IMR-90 (cell line): ENCODE data around the gene DRC7. TPM values are rescaled to one million over a fixed set of nuclear protein-coding genes. Genes with fewer than 3 reads are reported as not detected.

Source experiments
- ATAC-seq: fragments of 200-7000 bp; cut with Tn5 transposase; 2 replicates; pipeline ENCODE4 v1.9.1; 2020; ENCODE audit warnings: low read depth, mild to moderate bottlenecking, moderate library complexity
- BruUV-seq: library from RNA; stranded (reverse); fragments of 400-500 nt; replicated peaks from 2 replicates; lab custom pipeline; 2021; lab: Mats Ljungman, UMichigan
- CTCF ChIA-PET: fragments of 300-600 bp; formaldehyde crosslinking; extraction: SDS; loops from one replicate; lab custom pipeline; 2021; ENCODE audit warnings: antibody characterized with exemption; lab: Yijun Ruan, JAX
- POLR2A ChIA-PET: fragments of 300-600 bp; sonication (Branson Sonifier 250); formaldehyde crosslinking; loops from one replicate; lab custom pipeline; 2022; ENCODE audit warnings: antibody characterized with exemption; ENCODE audit not compliant: unreplicated experiment; lab: Charles Lee
- DNase-seq: peaks from one replicate; pipeline ENCODE4 v3.0.0; 2013
- H2AFZ ChIP-seq: replicated peaks from 2 replicates; pipeline ENCODE3; 2013; ENCODE audit warnings: low read length, mild to moderate bottlenecking; ENCODE audit not compliant: poor library complexity
- H2AK5ac ChIP-seq: 2 replicates; pipeline ENCODE4 v1.6.1; 2013; ENCODE audit warnings: low read depth, low read length, inconsistent platforms
- H2AK9ac ChIP-seq: replicated peaks from 2 replicates; pipeline ENCODE3; 2013; ENCODE audit warnings: mild to moderate bottlenecking, low read depth, low read length, moderate library complexity; ENCODE audit not compliant: poor library complexity
- H2BK120ac ChIP-seq: 2 replicates; pipeline ENCODE4 v1.6.1; 2013; ENCODE audit warnings: low read depth, low read length, inconsistent platforms
- H2BK15ac ChIP-seq: 3 replicates; pipeline ENCODE4 v1.6.1; 2013; ENCODE audit warnings: low read depth, low read length, inconsistent platforms
- H2BK20ac ChIP-seq: 2 replicates; pipeline ENCODE4 v1.6.1; 2013; ENCODE audit warnings: low read depth, mild to moderate bottlenecking, inconsistent platforms, low read length, moderate library complexity
- H2BK5ac ChIP-seq: 2 replicates; pipeline ENCODE4 v1.6.1; 2013; ENCODE audit warnings: mild to moderate bottlenecking, low read depth, low read length, inconsistent platforms; ENCODE audit not compliant: poor library complexity, severe bottlenecking
- H3K14ac ChIP-seq: replicated peaks from 2 replicates; pipeline ENCODE4 v1.6.1; 2013; ENCODE audit warnings: low read depth, low read length, inconsistent platforms
- H3K18ac ChIP-seq: 2 replicates; pipeline ENCODE4 v1.6.1; 2013; ENCODE audit warnings: low read depth, low read length, control low read depth
- H3K23ac ChIP-seq: 2 replicates; pipeline ENCODE4 v1.6.1; 2013; ENCODE audit warnings: low read depth, low read length, inconsistent platforms
- H3K27ac ChIP-seq: 2 replicates; pipeline ENCODE4 v1.5.1; 2013; ENCODE audit warnings: mild to moderate bottlenecking, control low read depth, low read length; ENCODE audit not compliant: insufficient read depth
- H3K27me3 ChIP-seq: 2 replicates; pipeline ENCODE4 v1.6.1; 2013; ENCODE audit warnings: low read length; ENCODE audit not compliant: control insufficient read depth, insufficient read depth
- H3K36me3 ChIP-seq: 2 replicates; pipeline ENCODE4 v1.6.1; 2013; ENCODE audit warnings: low read length, mixed read lengths; ENCODE audit not compliant: control insufficient read depth, insufficient read depth
- H3K4ac ChIP-seq: 2 replicates; pipeline ENCODE4 v1.6.1; 2013; ENCODE audit warnings: low read depth, low read length, inconsistent platforms
- H3K4me1 ChIP-seq: 2 replicates; pipeline ENCODE4 v1.6.1; 2013; ENCODE audit warnings: low read length, mixed read lengths; ENCODE audit not compliant: control insufficient read depth, insufficient read depth
- H3K4me2 ChIP-seq: 2 replicates; pipeline ENCODE4 v1.6.1; 2013; ENCODE audit warnings: low read depth, mild to moderate bottlenecking, control low read depth, low read length, moderate library complexity
- H3K4me3 ChIP-seq: 2 replicates; pipeline ENCODE4 v1.5.1; 2013; ENCODE audit warnings: low read depth, mild to moderate bottlenecking, control low read depth, low read length, moderate library complexity; ENCODE audit not compliant: insufficient read depth
- H3K56ac ChIP-seq: 2 replicates; pipeline ENCODE4 v1.6.1; 2013; ENCODE audit warnings: low read length, inconsistent platforms; ENCODE audit not compliant: insufficient read depth; ENCODE audit errors: extremely low read depth
- H3K79me1 ChIP-seq, 2 experiments: 2 replicates each; pipeline ENCODE4 v1.6.1; 2013; ENCODE audit warnings: low read length in 2 of 2, inconsistent platforms in 1 of 2, low read depth in 1 of 2
- H3K9ac ChIP-seq: 2 replicates; pipeline ENCODE4 v1.6.1; 2013; ENCODE audit warnings: low read depth, low read length, control low read depth
- H3K9me1 ChIP-seq: 2 replicates; pipeline ENCODE4 v1.6.1; 2013; ENCODE audit warnings: low read length, inconsistent platforms; ENCODE audit not compliant: insufficient read depth
- H3K9me3 ChIP-seq: 2 replicates; pipeline ENCODE4 v1.6.1; 2013; ENCODE audit warnings: low read length; ENCODE audit not compliant: control insufficient read depth, insufficient read depth
- H4K20me1 ChIP-seq: 2 replicates; pipeline ENCODE4 v1.6.1; 2013; ENCODE audit warnings: low read length, inconsistent platforms; ENCODE audit not compliant: insufficient read depth
- H4K5ac ChIP-seq: 2 replicates; pipeline ENCODE4 v1.6.1; 2013; ENCODE audit warnings: mild to moderate bottlenecking, low read depth, low read length, control low read depth
- H4K8ac ChIP-seq, 2 experiments: 2 replicates each; pipeline ENCODE4 v1.6.1; 2013; ENCODE audit warnings: low read depth in 2 of 2, low read length in 2 of 2, control low read depth in 1 of 2, inconsistent platforms in 1 of 2
- H4K91ac ChIP-seq: 2 replicates; pipeline ENCODE4 v1.6.1; 2013; ENCODE audit warnings: low read depth, low read length, inconsistent platforms; ENCODE audit not compliant: insufficient read depth
- RAD21 ChIP-seq: IDR thresholded peaks from 2 replicates; pipeline ENCODE4 v1.6.1; 2012; ENCODE audit warnings: low read length, improper control_type of control experiment
- WGBS, 2 experiments: methylation state at CpG; one replicate each; pipeline versions ENCODE4 v1.1.5 to v1.1.7; 2013; ENCODE audit warnings: missing lambda C conversion rate in 2 of 2; ENCODE audit not compliant: insufficient read length in 1 of 2; ENCODE audit errors: extremely low coverage in 2 of 2; 5-methylcytosine and 5-hydroxymethylcytosine counted together
- dilution Hi-C: fragments of 300-500 bp; cut with HindIII; formaldehyde crosslinking; loops from one replicate; pipeline ENCODE4 v1.14.3; 2018; ENCODE audit warnings: low sequenced_read_pairs; ENCODE audit not compliant: unreplicated experiment
- in situ Hi-C: fragments of 300-500 bp; cut with MboI; formaldehyde crosslinking; loops from 3 replicates; pipeline ENCODE4 v1.14.3; 2019; ENCODE audit warnings: low sequenced_read_pairs, inconsistent platforms, mixed read lengths
- intact Hi-C: fragments of 100-400 bp; cut with micrococcal nuclease; formaldehyde crosslinking; loops from 2 replicates; pipeline ENCODE4 v1.10.0; 2022
- polyA plus RNA-seq, 3 experiments: library from polyadenylated mRNA; depleted of rRNA; stranded (reverse); fragments of >200 nt; gene quantifications; 2 replicates each; pipeline ENCODE4 v1.2.3, GENCODE V29; 2012; ENCODE audit warnings: low replicate concordance in 1 of 3
- total RNA-seq: library from RNA; depleted of rRNA; stranded (reverse); fragments of >200 nt; gene quantifications from 2 replicates; pipeline ENCODE4 v1.2.3, GENCODE V29; 2012
- TF ChIP-seq, protein P1 (sequence below): fragments of 150-350 bp; IDR thresholded peaks from 2 replicates; pipeline ENCODE4 v1.6.1; 2017; ENCODE audit warnings: mild to moderate bottlenecking, antibody characterized with exemption, low read length, low read depth

The DRC7 gene
- total and polyA plus RNA-seq, 2 of the 4 experiments (the other 2 are of a cell fraction), result not detected

DNA sequence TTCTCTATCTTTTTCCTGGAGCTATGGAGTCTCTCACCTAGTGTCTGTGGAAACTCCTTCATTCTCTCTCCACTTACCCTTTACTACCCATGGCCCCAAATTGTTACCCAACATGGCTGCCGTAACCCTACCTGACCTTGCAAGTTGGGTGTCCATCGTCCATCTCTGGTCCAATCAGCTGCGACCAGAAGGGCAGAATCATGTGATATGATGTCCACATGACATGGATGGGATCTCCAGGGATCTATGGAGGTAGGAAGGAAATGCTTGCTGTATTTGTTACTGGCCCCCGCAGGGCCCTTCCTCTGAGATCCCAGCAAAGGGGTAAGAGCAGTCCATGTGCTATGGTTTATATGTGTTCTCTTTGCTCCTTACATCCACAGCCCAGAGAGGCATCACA is 8.0 kb upstream of the DRC7 start:
- no peaks in the 10 kb centered on the region for H3K79me1 ChIP-seq
- H4K5ac ChIP-seq, result no peak overlapping the region
- no peak overlapping the region for H2BK120ac ChIP-seq
- H2AK9ac ChIP-seq, result no peak overlapping the region
- no peak overlapping the region for H3K4me3 ChIP-seq
- WGBS, 2 experiments, result no CpG with 5 or more reads among the region's 4 CpGs
- H4K91ac ChIP-seq, result no peak overlapping the region
- H3K18ac ChIP-seq, result no peak overlapping the region
- no peak for DNase-seq
- no peaks in the 10 kb centered on the region for H4K20me1 ChIP-seq
- H2BK20ac ChIP-seq, result no peak overlapping the region
- H3K14ac ChIP-seq, result no peak overlapping the region
- H3K27me3 ChIP-seq, result peaks cover 66% of the 10 kb centered on the region
- no TSS peak for BruUV-seq
- ATAC-seq, result no peak
- H3K9me3 ChIP-seq, result no peaks in the 10 kb centered on the region
- no peak for TF ChIP-seq RAD21
- TF ChIP-seq, protein P1, sequence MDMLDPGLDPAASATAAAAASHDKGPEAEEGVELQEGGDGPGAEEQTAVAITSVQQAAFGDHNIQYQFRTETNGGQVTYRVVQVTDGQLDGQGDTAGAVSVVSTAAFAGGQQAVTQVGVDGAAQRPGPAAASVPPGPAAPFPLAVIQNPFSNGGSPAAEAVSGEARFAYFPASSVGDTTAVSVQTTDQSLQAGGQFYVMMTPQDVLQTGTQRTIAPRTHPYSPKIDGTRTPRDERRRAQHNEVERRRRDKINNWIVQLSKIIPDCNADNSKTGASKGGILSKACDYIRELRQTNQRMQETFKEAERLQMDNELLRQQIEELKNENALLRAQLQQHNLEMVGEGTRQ, result peak; percentile 9; the same call in 1 of the 2 replicates
- POLR2A ChIA-PET, result no interaction called here
- no peak overlapping the region for H3K23ac ChIP-seq
- H3K36me3 ChIP-seq, result no peaks in the 10 kb centered on the region
- H2AFZ ChIP-seq, result no peak overlapping the region
- H3K9ac ChIP-seq, result no peak overlapping the region
- H2BK15ac ChIP-seq, result no peak overlapping the region
- H3K9me1 ChIP-seq, result no peaks in the 10 kb centered on the region
- H3K4me2 ChIP-seq, result no peak overlapping the region
- no peaks in the 10 kb centered on the region for H3K4me1 ChIP-seq
- H2AK5ac ChIP-seq, result no peak overlapping the region
- no peak overlapping the region for H4K8ac ChIP-seq
- H3K4ac ChIP-seq, result no peak overlapping the region
- H3K56ac ChIP-seq, result no peak overlapping the region
- in situ Hi-C loops, result no loop called here
- CTCF ChIA-PET, result interaction anchor here (1.0 kb wide), 1 partner anchor 110 kb away, joined by 3 read pairs; no protein-coding TSS in a partner anchor
- dilution Hi-C loops, result no loop called here
- no peak overlapping the region for H3K27ac ChIP-seq
- no peak overlapping the region for H2BK5ac ChIP-seq
- intact Hi-C loops, result no loop called here
